GM23338 (cell line): Measurements from ENCODE around the gene GPR108. TPM values are rescaled to one million over a fixed set of nuclear protein-coding genes. Genes with fewer than 3 reads are reported as not detected.
"Not testable (repeated sequence)": the region's sequence is repeated elsewhere in the genome, so short reads cannot be mapped to it uniquely, and the experiment has no call there.

Experiments used
- ATAC-seq: fragments of 200-7000 bp; cut with Tn5 transposase; 3 replicates; pipeline ENCODE4 v1.9.1; 2020
- DNase-seq: peaks from one replicate; pipeline ENCODE4 v3.0.0-alpha.2; 2015; ENCODE audit warnings: low spot score
- H2AFZ ChIP-seq: fragments of 200-600 bp; sonication (generic); 2 replicates; pipeline ENCODE4 v1.8.0; 2016; ENCODE audit warnings: antibody characterized with exemption, mild to moderate bottlenecking, moderate library complexity
- H3F3A ChIP-seq: fragments of 200-600 bp; sonication (generic); replicated peaks from 2 replicates; pipeline ENCODE4 v1.8.0; 2017; ENCODE audit warnings: antibody characterized with exemption, mixed run types, low read depth
- H3K27ac ChIP-seq: fragments of 200-600 bp; sonication (generic); 2 replicates; pipeline ENCODE4 v1.6.1; 2016; ENCODE audit warnings: low read depth
- H3K27me3 ChIP-seq: fragments of 200-600 bp; sonication (generic); 2 replicates; pipeline ENCODE4 v1.8.0; 2016; ENCODE audit warnings: mild to moderate bottlenecking, mixed run types, moderate library complexity; ENCODE audit not compliant: insufficient read depth
- H3K36me3 ChIP-seq: fragments of 200-600 bp; sonication (generic); 2 replicates; pipeline ENCODE4 v1.8.0; 2016; ENCODE audit warnings: mild to moderate bottlenecking; ENCODE audit not compliant: insufficient read depth
- H3K4me1 ChIP-seq: fragments of 200-600 bp; sonication (generic); 2 replicates; pipeline ENCODE4 v1.8.0; 2016; ENCODE audit warnings: mild to moderate bottlenecking, moderate library complexity; ENCODE audit not compliant: insufficient read depth
- H3K4me2 ChIP-seq: fragments of 200-600 bp; sonication (generic); 2 replicates; pipeline ENCODE4 v1.7.1; 2017; ENCODE audit warnings: mixed run types
- H3K4me3 ChIP-seq: fragments of 200-600 bp; sonication (generic); 2 replicates; pipeline ENCODE4 v1.6.1; 2016; ENCODE audit warnings: mixed run types
- H3K79me2 ChIP-seq: fragments of 200-600 bp; sonication (generic); replicated peaks from 2 replicates; pipeline ENCODE4 v1.8.0; 2017; ENCODE audit warnings: mild to moderate bottlenecking; ENCODE audit not compliant: insufficient read depth
- H3K9me2 ChIP-seq: fragments of 200-600 bp; sonication (generic); 2 replicates; pipeline ENCODE4 v1.8.0; 2017; ENCODE audit not compliant: insufficient read depth
- H4K20me1 ChIP-seq: fragments of 200-600 bp; sonication (generic); replicated peaks from 2 replicates; pipeline ENCODE4 v1.8.0; 2017; ENCODE audit warnings: mild to moderate bottlenecking; ENCODE audit not compliant: insufficient read depth
- H3K27ac Mint-ChIP-seq: 2 replicates; pipeline ENCODE4 v1.8.0; 2020; ENCODE audit warnings: inconsistent platforms, mild to moderate bottlenecking, moderate library complexity, mixed read lengths
- H3K27me3 Mint-ChIP-seq: 3 replicates; pipeline ENCODE4 v1.8.0; 2022; ENCODE audit warnings: low read depth, mild to moderate bottlenecking, moderate library complexity, mixed read lengths, inconsistent platforms; ENCODE audit not compliant: insufficient read depth, poor library complexity
- H3K36me3 Mint-ChIP-seq: 3 replicates; pipeline ENCODE4 v1.8.0; 2021; ENCODE audit warnings: low read depth, mild to moderate bottlenecking, inconsistent platforms, moderate library complexity, mixed read lengths
- H3K4me1 Mint-ChIP-seq: 3 replicates; pipeline ENCODE4 v1.8.0; 2020; ENCODE audit warnings: mild to moderate bottlenecking, inconsistent platforms, mixed read lengths
- H3K4me3 Mint-ChIP-seq: 3 replicates; pipeline ENCODE4 v1.8.0; 2021; ENCODE audit warnings: moderate library complexity, mild to moderate bottlenecking, inconsistent platforms, mixed read lengths
- H3K9me3 Mint-ChIP-seq: 3 replicates; pipeline ENCODE4 v1.8.0; 2020; ENCODE audit warnings: moderate library complexity, mild to moderate bottlenecking, inconsistent platforms, mixed read lengths
- CREB1 ChIP-seq: fragments of 250-450 bp; sonication (Bioruptor Pico); IDR thresholded peaks from 2 replicates; pipeline ENCODE4 v1.5.0; 2020; ENCODE audit warnings: low read depth, mild to moderate bottlenecking, moderate library complexity
- ETS1 ChIP-seq: IDR thresholded peaks from 2 replicates; pipeline ENCODE4 v1.6.1; 2016; ENCODE audit warnings: antibody characterized with exemption
- EZH2 ChIP-seq: fragments of 200-600 bp; sonication (generic); IDR thresholded peaks from one replicate; pipeline ENCODE4 v1.8.0; 2017; ENCODE audit warnings: antibody characterized with exemption, mild to moderate bottlenecking, low read depth; ENCODE audit not compliant: unreplicated experiment
- JUNB ChIP-seq: IDR thresholded peaks from one replicate; pipeline ENCODE4 v1.6.1; 2016; ENCODE audit warnings: antibody characterized with exemption; ENCODE audit not compliant: unreplicated experiment
- POLR2AphosphoS5 ChIP-seq: IDR thresholded peaks from 2 replicates; pipeline ENCODE4 v1.6.1; 2016; ENCODE audit warnings: antibody characterized with exemption, low read depth
- ZNF114 ChIP-seq: fragments of 250-450 bp; sonication (Bioruptor Pico); IDR thresholded peaks from 2 replicates; pipeline ENCODE4 v1.5.0; 2020; ENCODE audit warnings: mild to moderate bottlenecking, moderate library complexity
- polyA plus RNA-seq: library from polyadenylated mRNA; unstranded; fragments of >200 nt; fragmentation: Nextera tagmentation; extraction: Ambion mirVana; gene quantifications from 2 replicates; pipeline ENCODE4 v1.2.1, GENCODE V29; 2016
- total RNA-seq: library from RNA; depleted of rRNA; stranded (reverse); fragments of >200 nt; shearing (Covaris generic); gene quantifications from 2 replicates; pipeline ENCODE4 v1.2.3, GENCODE V29; 2014
- TF ChIP-seq, protein P1 (sequence below), 2 experiments: fragments of 200-600 bp in 1 of 2; sonication (generic) in 1 of 2; conservative IDR thresholded peaks; 2 replicates each; pipeline versions ENCODE4 v1.5.1 to v1.6.1; 2016 to 2017; ENCODE audit warnings: antibody characterized with exemption in 2 of 2, low read depth in 2 of 2, mild to moderate bottlenecking in 2 of 2, moderate library complexity in 1 of 2
- TF ChIP-seq, protein P2 (sequence below): fragments of 250-450 bp; sonication (Bioruptor Pico); IDR thresholded peaks from 2 replicates; pipeline ENCODE4 v1.5.0; 2020; ENCODE audit warnings: mild to moderate bottlenecking, moderate library complexity

GPR108 gene
- total and polyA plus RNA-seq, 2 experiments from 2014 or later: 44.8 to 57.9 TPM

GRCh38 chr19:6776999-6777398 lies 39.6 kb upstream of the GPR108 start:
- H3K36me3 Mint-ChIP-seq: peaks cover 33% of the 10 kb centered on the region
- H3K9me3 Mint-ChIP-seq: peaks cover 78% of the 10 kb centered on the region
- H3K4me3 Mint-ChIP-seq: no peak overlapping the region
- Histone ChIP-seq H3K4me3 (no peak overlapping the region), H3K4me1 (peaks cover 10% of the 10 kb centered on the region; the same call in 1 of the 2 replicates), H3K79me2 (no peaks in the 10 kb centered on the region), H3K27ac (no peak overlapping the region), H3F3A (no peaks in the 10 kb centered on the region), H3K9me2 (no peaks in the 10 kb centered on the region), H4K20me1 (no peaks in the 10 kb centered on the region), H3K27me3 (no peaks in the 10 kb centered on the region), H3K4me2 (no peak overlapping the region), H3K36me3 (no peaks in the 10 kb centered on the region), H2AFZ (no peak overlapping the region)
- peaks cover 8% of the 10 kb centered on the region for H3K27me3 Mint-ChIP-seq
- TF ChIP-seq JUNB (no peak), CREB1 (CRISPR knock-in tag) (no peak), ZNF114 (CRISPR knock-in tag) (no peak), EZH2 (no peak), POLR2AphosphoS5 (no peak), ETS1 (no peak)
- TF ChIP-seq, protein P1, sequence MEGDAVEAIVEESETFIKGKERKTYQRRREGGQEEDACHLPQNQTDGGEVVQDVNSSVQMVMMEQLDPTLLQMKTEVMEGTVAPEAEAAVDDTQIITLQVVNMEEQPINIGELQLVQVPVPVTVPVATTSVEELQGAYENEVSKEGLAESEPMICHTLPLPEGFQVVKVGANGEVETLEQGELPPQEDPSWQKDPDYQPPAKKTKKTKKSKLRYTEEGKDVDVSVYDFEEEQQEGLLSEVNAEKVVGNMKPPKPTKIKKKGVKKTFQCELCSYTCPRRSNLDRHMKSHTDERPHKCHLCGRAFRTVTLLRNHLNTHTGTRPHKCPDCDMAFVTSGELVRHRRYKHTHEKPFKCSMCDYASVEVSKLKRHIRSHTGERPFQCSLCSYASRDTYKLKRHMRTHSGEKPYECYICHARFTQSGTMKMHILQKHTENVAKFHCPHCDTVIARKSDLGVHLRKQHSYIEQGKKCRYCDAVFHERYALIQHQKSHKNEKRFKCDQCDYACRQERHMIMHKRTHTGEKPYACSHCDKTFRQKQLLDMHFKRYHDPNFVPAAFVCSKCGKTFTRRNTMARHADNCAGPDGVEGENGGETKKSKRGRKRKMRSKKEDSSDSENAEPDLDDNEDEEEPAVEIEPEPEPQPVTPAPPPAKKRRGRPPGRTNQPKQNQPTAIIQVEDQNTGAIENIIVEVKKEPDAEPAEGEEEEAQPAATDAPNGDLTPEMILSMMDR (conservative IDR thresholded peaks at IDR 0.05; ENCODE audit: low read depth in 2 of 2): no peak
- TF ChIP-seq, protein P2, sequence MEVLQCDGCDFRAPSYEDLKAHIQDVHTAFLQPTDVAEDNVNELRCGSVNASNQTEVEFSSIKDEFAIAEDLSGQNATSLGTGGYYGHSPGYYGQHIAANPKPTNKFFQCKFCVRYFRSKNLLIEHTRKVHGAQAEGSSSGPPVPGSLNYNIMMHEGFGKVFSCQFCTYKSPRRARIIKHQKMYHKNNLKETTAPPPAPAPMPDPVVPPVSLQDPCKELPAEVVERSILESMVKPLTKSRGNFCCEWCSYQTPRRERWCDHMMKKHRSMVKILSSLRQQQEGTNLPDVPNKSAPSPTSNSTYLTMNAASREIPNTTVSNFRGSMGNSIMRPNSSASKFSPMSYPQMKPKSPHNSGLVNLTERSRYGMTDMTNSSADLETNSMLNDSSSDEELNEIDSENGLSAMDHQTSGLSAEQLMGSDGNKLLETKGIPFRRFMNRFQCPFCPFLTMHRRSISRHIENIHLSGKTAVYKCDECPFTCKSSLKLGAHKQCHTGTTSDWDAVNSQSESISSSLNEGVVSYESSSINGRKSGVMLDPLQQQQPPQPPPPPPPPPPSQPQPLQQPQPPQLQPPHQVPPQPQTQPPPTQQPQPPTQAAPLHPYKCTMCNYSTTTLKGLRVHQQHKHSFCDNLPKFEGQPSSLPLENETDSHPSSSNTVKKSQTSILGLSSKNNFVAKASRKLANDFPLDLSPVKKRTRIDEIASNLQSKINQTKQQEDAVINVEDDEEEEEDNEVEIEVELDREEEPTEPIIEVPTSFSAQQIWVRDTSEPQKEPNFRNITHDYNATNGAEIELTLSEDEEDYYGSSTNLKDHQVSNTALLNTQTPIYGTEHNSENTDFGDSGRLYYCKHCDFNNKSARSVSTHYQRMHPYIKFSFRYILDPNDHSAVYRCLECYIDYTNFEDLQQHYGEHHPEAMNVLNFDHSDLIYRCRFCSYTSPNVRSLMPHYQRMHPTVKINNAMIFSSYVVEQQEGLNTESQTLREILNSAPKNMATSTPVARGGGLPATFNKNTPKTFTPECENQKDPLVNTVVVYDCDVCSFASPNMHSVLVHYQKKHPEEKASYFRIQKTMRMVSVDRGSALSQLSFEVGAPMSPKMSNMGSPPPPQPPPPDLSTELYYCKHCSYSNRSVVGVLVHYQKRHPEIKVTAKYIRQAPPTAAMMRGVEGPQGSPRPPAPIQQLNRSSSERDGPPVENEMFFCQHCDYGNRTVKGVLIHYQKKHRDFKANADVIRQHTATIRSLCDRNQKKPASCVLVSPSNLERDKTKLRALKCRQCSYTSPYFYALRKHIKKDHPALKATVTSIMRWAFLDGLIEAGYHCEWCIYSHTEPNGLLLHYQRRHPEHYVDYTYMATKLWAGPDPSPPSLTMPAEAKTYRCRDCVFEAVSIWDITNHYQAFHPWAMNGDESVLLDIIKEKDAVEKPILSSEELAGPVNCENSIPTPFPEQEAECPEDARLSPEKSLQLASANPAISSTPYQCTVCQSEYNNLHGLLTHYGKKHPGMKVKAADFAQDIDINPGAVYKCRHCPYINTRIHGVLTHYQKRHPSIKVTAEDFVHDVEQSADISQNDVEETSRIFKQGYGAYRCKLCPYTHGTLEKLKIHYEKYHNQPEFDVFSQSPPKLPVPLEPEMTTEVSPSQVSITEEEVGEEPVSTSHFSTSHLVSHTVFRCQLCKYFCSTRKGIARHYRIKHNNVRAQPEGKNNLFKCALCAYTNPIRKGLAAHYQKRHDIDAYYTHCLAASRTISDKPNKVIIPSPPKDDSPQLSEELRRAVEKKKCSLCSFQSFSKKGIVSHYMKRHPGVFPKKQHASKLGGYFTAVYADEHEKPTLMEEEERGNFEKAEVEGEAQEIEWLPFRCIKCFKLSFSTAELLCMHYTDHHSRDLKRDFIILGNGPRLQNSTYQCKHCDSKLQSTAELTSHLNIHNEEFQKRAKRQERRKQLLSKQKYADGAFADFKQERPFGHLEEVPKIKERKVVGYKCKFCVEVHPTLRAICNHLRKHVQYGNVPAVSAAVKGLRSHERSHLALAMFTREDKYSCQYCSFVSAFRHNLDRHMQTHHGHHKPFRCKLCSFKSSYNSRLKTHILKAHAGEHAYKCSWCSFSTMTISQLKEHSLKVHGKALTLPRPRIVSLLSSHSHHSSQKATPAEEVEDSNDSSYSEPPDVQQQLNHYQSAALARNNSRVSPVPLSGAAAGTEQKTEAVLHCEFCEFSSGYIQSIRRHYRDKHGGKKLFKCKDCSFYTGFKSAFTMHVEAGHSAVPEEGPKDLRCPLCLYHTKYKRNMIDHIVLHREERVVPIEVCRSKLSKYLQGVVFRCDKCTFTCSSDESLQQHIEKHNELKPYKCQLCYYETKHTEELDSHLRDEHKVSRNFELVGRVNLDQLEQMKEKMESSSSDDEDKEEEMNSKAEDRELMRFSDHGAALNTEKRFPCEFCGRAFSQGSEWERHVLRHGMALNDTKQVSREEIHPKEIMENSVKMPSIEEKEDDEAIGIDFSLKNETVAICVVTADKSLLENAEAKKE (CRISPR knock-in tag): no peak
- no peak overlapping the region for H3K27ac Mint-ChIP-seq
- DNase-seq: no peak
- no peak for ATAC-seq
- H3K4me1 Mint-ChIP-seq: no peaks in the 10 kb centered on the region

- H3K36me3 ChIP-seq, DNase-seq, H3K4me1 Mint-ChIP-seq, H4K20me1 ChIP-seq, H3K27ac ChIP-seq, ATAC-seq, H3F3A ChIP-seq, H3K27me3 ChIP-seq, H2AFZ ChIP-seq, H3K79me2 ChIP-seq, H3K9me2 ChIP-seq, H3K4me3 Mint-ChIP-seq, H3K4me3 ChIP-seq, H3K27ac Mint-ChIP-seq, H3K4me2 ChIP-seq: not testable (repeated sequence)
- H3K27me3 Mint-ChIP-seq: peaks cover 12% of the 10 kb centered on the region
- peaks cover 10% of the 10 kb centered on the region; the same call in 1 of the 2 replicates for H3K4me1 ChIP-seq
- H3K9me3 Mint-ChIP-seq: peaks cover 75% of the 10 kb centered on the region
- peaks cover 34% of the 10 kb centered on the region for H3K36me3 Mint-ChIP-seq
These were observed 38.7 kb upstream of the GPR108 start for GRCh38 chr19:6776045-6776444.
